Uterus (tissue), 4 donors: Measurements from ENCODE around the gene OTULINL. TPM values are rescaled to one million over a fixed set of nuclear protein-coding genes. Genes with fewer than 3 reads are reported as not detected.
A peak's percentile ranks its signal among the peaks of the same experiment; 100 is the strongest.

Experiments
- DNase-seq, 2 donors: peaks; one replicate each; pipeline ENCODE4 v3.0.0-alpha.2; 2019 to 2020
- H3K27ac ChIP-seq, 2 donors: fragments of 200-600 bp; sonication (generic); 1 replicate in 1 of 2; 2 replicates in 1 of 2; pipeline ENCODE4 v1.5.1; 2016 to 2018
- H3K27me3 ChIP-seq, 2 donors: fragments of 200-600 bp; sonication (generic); one replicate each; pipeline ENCODE4 v1.5.1; 2018 to 2019; ENCODE audit warnings: control low read depth in 1 of 2
- H3K36me3 ChIP-seq, 2 donors: fragments of 200-600 bp; sonication (generic); one replicate each; pipeline ENCODE4 v1.5.1; 2019; ENCODE audit warnings: control low read depth in 1 of 2
- H3K4me1 ChIP-seq, 2 donors: fragments of 200-600 bp; sonication (generic); one replicate each; pipeline ENCODE4 v1.5.1; 2018 to 2019; ENCODE audit warnings: control low read depth in 1 of 2
- H3K4me3 ChIP-seq, 2 donors: fragments of 200-600 bp; sonication (generic); 1 replicate in 1 of 2; 2 replicates in 1 of 2; pipeline ENCODE4 v1.5.1; 2018 to 2019; ENCODE audit warnings: mild to moderate bottlenecking in 1 of 2
- H3K9me3 ChIP-seq, 2 donors: fragments of 200-600 bp; sonication (generic); one replicate each; pipeline ENCODE4 v1.5.1; 2019; ENCODE audit warnings: control low read depth in 1 of 2
- POLR2A ChIP-seq, 2 donors: fragments of 450-650 bp; IDR thresholded peaks; one replicate each; pipeline ENCODE4 v1.6.1; 2016; ENCODE audit warnings: antibody characterized with exemption in 2 of 2, mild to moderate bottlenecking in 1 of 2, moderate library complexity in 1 of 2
- intact Hi-C: fragments of 100-400 bp; cut with DNase I; formaldehyde crosslinking; loops from one replicate; pipeline ENCODE4 v1.15.1; 2023; ENCODE audit warnings: low total_unique reads
- total RNA-seq, 4 donors: library from RNA; depleted of rRNA in 3 of 4; stranded (reverse); fragments of >200 nt in 3 of 4; gene quantifications; one replicate each; pipeline versions ENCODE4 v1.1.0 to v1.2.4, GENCODE V29; 2014 to 2023
- TF ChIP-seq, protein P1 (sequence below), 4 experiments: fragments of 200-600 bp in 2 of 4; fragments of 450-650 bp in 2 of 4; sonication (generic) in 2 of 4; IDR thresholded peaks; one replicate each; pipeline ENCODE4 v1.5.1; 2016 to 2019; ENCODE audit warnings: antibody characterized with exemption in 4 of 4, mild to moderate bottlenecking in 2 of 4, moderate library complexity in 1 of 4
- donor health status: DM: yes; HTN: yes; CAD: no.

Gene OTULINL
- total RNA-seq: 10 to 100 TPM in 1 of 4 donors, 1 to 10 TPM in 3; 1.0 to 16.1 (median 3.8) TPM

GRCh38 chr5:14581106-14581890 is at the start of gene OTULINL:
Gene OTULINL (plus strand): TSS chr5:14581792. CDS start chr5:14581895, 103 bp downstream.
- peak within 1 kb of the TSS; percentile 31 to 86 for H3K4me3 ChIP-seq
- intact Hi-C loops: no loop called here
- TF ChIP-seq, protein P1, sequence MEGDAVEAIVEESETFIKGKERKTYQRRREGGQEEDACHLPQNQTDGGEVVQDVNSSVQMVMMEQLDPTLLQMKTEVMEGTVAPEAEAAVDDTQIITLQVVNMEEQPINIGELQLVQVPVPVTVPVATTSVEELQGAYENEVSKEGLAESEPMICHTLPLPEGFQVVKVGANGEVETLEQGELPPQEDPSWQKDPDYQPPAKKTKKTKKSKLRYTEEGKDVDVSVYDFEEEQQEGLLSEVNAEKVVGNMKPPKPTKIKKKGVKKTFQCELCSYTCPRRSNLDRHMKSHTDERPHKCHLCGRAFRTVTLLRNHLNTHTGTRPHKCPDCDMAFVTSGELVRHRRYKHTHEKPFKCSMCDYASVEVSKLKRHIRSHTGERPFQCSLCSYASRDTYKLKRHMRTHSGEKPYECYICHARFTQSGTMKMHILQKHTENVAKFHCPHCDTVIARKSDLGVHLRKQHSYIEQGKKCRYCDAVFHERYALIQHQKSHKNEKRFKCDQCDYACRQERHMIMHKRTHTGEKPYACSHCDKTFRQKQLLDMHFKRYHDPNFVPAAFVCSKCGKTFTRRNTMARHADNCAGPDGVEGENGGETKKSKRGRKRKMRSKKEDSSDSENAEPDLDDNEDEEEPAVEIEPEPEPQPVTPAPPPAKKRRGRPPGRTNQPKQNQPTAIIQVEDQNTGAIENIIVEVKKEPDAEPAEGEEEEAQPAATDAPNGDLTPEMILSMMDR (IDR thresholded peaks at IDR 0.05): no peak
- TF ChIP-seq POLR2A (IDR thresholded peaks at IDR 0.05): no peak
- H3K4me1 ChIP-seq: no peaks in the 10 kb centered on the region
- DNase-seq: peak; percentile 85 to 87
- peak within 1 kb of the TSS; percentile 48 for H3K27ac ChIP-seq
- H3K36me3 ChIP-seq: no peaks in the 10 kb centered on the region
- no peaks in the 10 kb centered on the region for H3K9me3 ChIP-seq
- H3K27me3 ChIP-seq: no peaks in the 10 kb centered on the region

GRCh38 chr5:14532180-14532579 is 49.4 kb upstream of the OTULINL start:
- no peak overlapping the region for H3K4me3 ChIP-seq
- H3K36me3 ChIP-seq: no peaks in the 10 kb centered on the region
- DNase-seq: no peak
- H3K27me3 ChIP-seq: no peaks in the 10 kb centered on the region
- H3K9me3 ChIP-seq: no peaks in the 10 kb centered on the region
- intact Hi-C loops: no loop called here
- H3K4me1 ChIP-seq: no peaks in the 10 kb centered on the region
- no peak for TF ChIP-seq POLR2A (IDR thresholded peaks at IDR 0.05)
- TF ChIP-seq, protein P1 (IDR thresholded peaks at IDR 0.05): no peak
- H3K27ac ChIP-seq: no peak overlapping the region

GRCh38 chr5:14534773-14535172 is 46.8 kb upstream of the OTULINL start:
- intact Hi-C loops: no loop called here
- TF ChIP-seq, protein P1 (IDR thresholded peaks at IDR 0.05): no peak
- TF ChIP-seq POLR2A (IDR thresholded peaks at IDR 0.05): no peak
- Histone ChIP-seq H3K36me3 (no peaks in the 10 kb centered on the region), H3K9me3 (no peaks in the 10 kb centered on the region), H3K4me3 (no peak overlapping the region), H3K27ac (no peak overlapping the region), H3K27me3 (no peaks in the 10 kb centered on the region), H3K4me1 (no peaks in the 10 kb centered on the region)
- DNase-seq: no peak

DNA sequence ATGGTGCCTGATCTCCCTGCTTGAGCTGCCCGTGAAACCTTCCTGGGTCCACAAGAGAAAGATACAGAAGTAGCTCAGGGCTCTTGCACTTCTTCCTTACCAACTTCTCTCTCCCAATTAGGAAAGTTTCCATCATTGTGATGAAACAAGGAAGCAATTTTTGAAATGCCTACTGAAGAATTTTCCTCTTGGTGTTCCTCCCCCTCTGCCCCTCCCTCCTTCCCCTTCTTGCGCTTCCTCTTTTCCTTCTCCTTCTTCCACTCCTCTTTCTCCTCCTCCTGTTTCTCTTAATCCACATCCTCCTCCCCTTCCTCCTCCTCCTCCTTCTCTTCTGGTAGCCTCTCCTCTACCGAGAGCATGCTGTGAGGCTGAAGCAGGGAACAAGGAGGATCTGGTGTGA is 36.3 kb upstream of the OTULINL start:
- TF ChIP-seq, protein P1 (IDR thresholded peaks at IDR 0.05): no peak
- no peak for TF ChIP-seq POLR2A (IDR thresholded peaks at IDR 0.05)
- Histone ChIP-seq H3K4me1 (no peaks in the 10 kb centered on the region), H3K27ac (no peak overlapping the region), H3K9me3 (no peaks in the 10 kb centered on the region), H3K4me3 (no peak overlapping the region), H3K27me3 (peaks cover 0 to 4% of the 10 kb centered on the region in 2 donors), H3K36me3 (no peaks in the 10 kb centered on the region)
- intact Hi-C loops: no loop called here
- no peak for DNase-seq

- Histone ChIP-seq H3K9me3 (no peaks in the 10 kb centered on the region), H3K27ac (no peak overlapping the region), H3K4me1 (no peaks in the 10 kb centered on the region), H3K36me3 (no peaks in the 10 kb centered on the region), H3K4me3 (no peak overlapping the region), H3K27me3 (peaks cover 0 to 3% of the 10 kb centered on the region in 2 donors)
- intact Hi-C loops: no loop called here
- TF ChIP-seq, protein P1 (IDR thresholded peaks at IDR 0.05): no peak
- TF ChIP-seq POLR2A (IDR thresholded peaks at IDR 0.05): no peak
- DNase-seq: no peak
Measured at GRCh38 chr5:14545862-14546261, 35.7 kb upstream of the OTULINL start.
